HepG2 (cell line): ENCODE measurements around the gene VAV2. TPM values are rescaled to one million over a fixed set of nuclear protein-coding genes. Genes with fewer than 3 reads are reported as not detected.

Experiments used
- AGO1 ChIP-seq: fragments of 200-400 bp; formaldehyde crosslinking; IDR thresholded peaks from 2 replicates; pipeline ENCODE4 v1.6.1; 2017; ENCODE audit warnings: mild to moderate bottlenecking, low read depth, low read length, moderate library complexity; ENCODE audit not compliant: poor library complexity, severe bottlenecking
- DZIP1 ChIP-seq: sonication (generic); formaldehyde crosslinking; IDR thresholded peaks from 2 replicates; pipeline ENCODE4 v1.5.0; 2020; ENCODE audit warnings: mild to moderate bottlenecking, missing genetic modification reagents
- KDM4B ChIP-seq: sonication (generic); formaldehyde crosslinking; IDR thresholded peaks from 2 replicates; pipeline ENCODE4 v1.4.0; 2020; ENCODE audit warnings: missing genetic modification reagents
- KDM5A ChIP-seq: fragments of 200-600 bp; sonication (generic); IDR thresholded peaks from 2 replicates; pipeline ENCODE4 v1.7.0; 2018; ENCODE audit warnings: antibody characterized with exemption, mild to moderate bottlenecking, low read length, borderline replicate concordance
- KMT2A ChIP-seq: sonication (generic); formaldehyde crosslinking; IDR thresholded peaks from 2 replicates; pipeline ENCODE4 v1.4.0; 2020; ENCODE audit warnings: missing genetic modification reagents
- KMT2B ChIP-seq: IDR thresholded peaks from 2 replicates; pipeline ENCODE4 v1.6.1; 2016; ENCODE audit warnings: missing genetic modification reagents, missing compliant biosample characterization
- NFRKB ChIP-seq: fragments of 450-650 bp; IDR thresholded peaks from 2 replicates; pipeline ENCODE4 v1.6.1; 2017
- PHF5A ChIP-seq: IDR thresholded peaks from one replicate; pipeline ENCODE4 v1.6.1; 2018; ENCODE audit warnings: low read depth, missing genetic modification reagents; ENCODE audit not compliant: unreplicated experiment
- SP2 ChIP-seq: sonication (generic); formaldehyde crosslinking; IDR thresholded peaks from 2 replicates; pipeline ENCODE4 v1.5.1; 2020; ENCODE audit warnings: mild to moderate bottlenecking, missing genetic modification reagents
- ZEB1 ChIP-seq: IDR thresholded peaks from 2 replicates; pipeline ENCODE4 v1.6.1; 2012; ENCODE audit warnings: mild to moderate bottlenecking, low read depth, inconsistent platforms; ENCODE audit not compliant: insufficient replicate concordance
- ZFP1 ChIP-seq: IDR thresholded peaks from 2 replicates; pipeline ENCODE4 v1.6.1; 2016
- ZFP82 ChIP-seq: sonication (generic); formaldehyde crosslinking; IDR thresholded peaks from 2 replicates; pipeline ENCODE4 v1.5.1; 2020; ENCODE audit warnings: mild to moderate bottlenecking, missing genetic modification reagents, borderline replicate concordance
- ZFP90 ChIP-seq: sonication (generic); formaldehyde crosslinking; IDR thresholded peaks from 2 replicates; pipeline ENCODE4 v1.8.0; 2022; ENCODE audit warnings: missing genetic modification reagents, mild to moderate bottlenecking, inconsistent platforms, borderline replicate concordance
- ZFX ChIP-seq: sonication (generic); formaldehyde crosslinking; IDR thresholded peaks from 2 replicates; pipeline ENCODE4 v1.4.0; 2020; ENCODE audit warnings: mild to moderate bottlenecking, low read depth, missing genetic modification reagents, moderate library complexity
- ZFY ChIP-seq: sonication (generic); formaldehyde crosslinking; IDR thresholded peaks from 2 replicates; pipeline ENCODE4 v1.4.0; 2020; ENCODE audit warnings: missing genetic modification reagents
- ZNF180 ChIP-seq: sonication (generic); formaldehyde crosslinking; IDR thresholded peaks from 2 replicates; pipeline ENCODE4 v1.4.0; 2020; ENCODE audit warnings: low read depth, missing genetic modification reagents, borderline replicate concordance
- ZNF317 ChIP-seq: sonication (generic); formaldehyde crosslinking; IDR thresholded peaks from 2 replicates; pipeline ENCODE4 v1.5.0; 2020; ENCODE audit warnings: mild to moderate bottlenecking, missing genetic modification reagents
- ZNF501 ChIP-seq: sonication (generic); formaldehyde crosslinking; IDR thresholded peaks from 2 replicates; pipeline ENCODE4 v1.5.1; 2020; ENCODE audit warnings: mild to moderate bottlenecking, moderate library complexity, missing genetic modification reagents
- ZNF510 ChIP-seq: sonication (generic); formaldehyde crosslinking; IDR thresholded peaks from 2 replicates; pipeline ENCODE4 v1.4.0; 2020; ENCODE audit warnings: low read depth, mild to moderate bottlenecking, missing genetic modification reagents
- ZNF552 ChIP-seq: sonication (generic); formaldehyde crosslinking; IDR thresholded peaks from 2 replicates; pipeline ENCODE4 v1.9.0; 2022; ENCODE audit warnings: missing genetic modification reagents, mild to moderate bottlenecking, borderline replicate concordance
- ZNF607 ChIP-seq: sonication (generic); formaldehyde crosslinking; IDR thresholded peaks from 2 replicates; pipeline ENCODE4 v1.5.1; 2020; ENCODE audit warnings: missing genetic modification reagents, mild to moderate bottlenecking, borderline replicate concordance
- ZNF652 ChIP-seq: IDR thresholded peaks from 2 replicates; pipeline ENCODE4 v1.6.1; 2016; ENCODE audit warnings: low read depth, borderline replicate concordance
- ZNF768 ChIP-seq: sonication (generic); formaldehyde crosslinking; IDR thresholded peaks from 2 replicates; pipeline ENCODE4 v1.4.0; 2020; ENCODE audit warnings: missing genetic modification reagents
- ZSCAN20 ChIP-seq: sonication (generic); formaldehyde crosslinking; IDR thresholded peaks from 2 replicates; pipeline ENCODE4 v1.4.0; 2020; ENCODE audit warnings: missing genetic modification reagents, mild to moderate bottlenecking, borderline replicate concordance
- polyA plus RNA-seq, 8 experiments: library from polyadenylated mRNA; depleted of rRNA in 3 of 8; stranded (reverse) in 7 of 8; unstranded in 1 of 8; fragments of >200 nt; fragmentation: Illumina TruSeq in 4 of 8; extraction: Trizol in 4 of 8; gene quantifications; 2 replicates each; pipeline versions ENCODE4 v1.2.1 to v1.2.3, GENCODE V29; 2011 to 2016; ENCODE audit warnings: low read depth in 4 of 8, missing spikeins in 1 of 8, mixed read lengths in 1 of 8; ENCODE audit not compliant: insufficient read depth in 1 of 8
- total RNA-seq, 5 experiments: library from RNA; depleted of rRNA; stranded (reverse); fragments of >200 nt; fragmentation: Illumina TruSeq; extraction: Trizol; gene quantifications; 2 replicates each; pipeline ENCODE4 v1.2.3, GENCODE V29; 2016; ENCODE audit warnings: low read depth in 1 of 5
- TF ChIP-seq, protein P1 (sequence below): sonication (generic); formaldehyde crosslinking; IDR thresholded peaks from 2 replicates; pipeline ENCODE4 v1.4.0; 2020; ENCODE audit warnings: missing genetic modification reagents

VAV2 gene
- total and polyA plus RNA-seq, 2 of the 13 experiments (the other 11 are each of a cell fraction or from before 2014, with no cell fraction given): 22.5 to 22.9 TPM

DNA sequence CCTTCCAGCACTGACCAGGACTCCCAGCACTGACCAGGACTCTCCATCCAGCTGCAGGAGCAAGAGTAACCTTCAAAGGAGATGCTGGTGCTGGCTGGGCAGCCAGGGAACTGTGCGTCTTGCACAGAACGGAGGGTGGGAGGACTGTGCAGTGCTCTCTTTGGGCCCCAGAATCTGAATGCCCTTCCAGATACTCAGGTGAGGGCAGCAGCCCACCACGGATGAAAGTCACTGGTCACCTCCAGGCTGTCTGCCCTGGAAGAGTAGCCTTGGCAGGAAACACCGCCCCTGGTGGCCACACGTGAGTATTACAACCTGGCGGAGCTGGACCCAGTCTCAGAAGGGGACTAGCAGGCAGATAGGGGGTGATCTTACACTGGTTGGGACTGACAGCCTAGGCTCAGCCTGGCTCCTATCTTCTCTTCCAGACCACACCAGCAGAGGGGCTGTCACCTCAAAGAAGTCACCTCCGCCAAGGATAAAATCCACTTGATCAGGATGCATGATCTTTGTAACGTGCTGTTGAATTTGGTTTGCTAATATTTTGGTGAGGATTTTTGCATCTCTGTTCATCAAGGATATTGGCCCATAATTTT, 249.2 kb downstream of the VAV2 start (continued):
- TF ChIP-seq ZFP90 (CRISPR knock-in tag) (no peak), ZNF768 (CRISPR knock-in tag) (peak; percentile 33; the same call in 1 of the 2 replicates), ZNF317 (CRISPR knock-in tag) (no peak), KMT2B (CRISPR knock-in tag) (no peak), ZNF607 (CRISPR knock-in tag) (peak; percentile 37; the same call in 1 of the 2 replicates), ZFX (peak; percentile 54; the same call in 1 of the 2 replicates), AGO1 (no peak), ZNF501 (CRISPR knock-in tag) (no peak), PHF5A (CRISPR knock-in tag) (peak; percentile 65), ZFP1 (0 out of 2 replicates have a peak, but pooled peaks have one; percentile 56), KDM5A (no peak), KDM4B (CRISPR knock-in tag) (peak; percentile 70; the same call in 1 of the 2 replicates), ZFP82 (CRISPR knock-in tag) (no peak), ZNF652 (no peak), ZNF180 (CRISPR knock-in tag) (no peak), ZEB1 (no peak), KMT2A (CRISPR knock-in tag) (0 out of 2 replicates have a peak, but pooled peaks have one; percentile 49), ZNF552 (CRISPR knock-in tag) (no peak), NFRKB (no peak), SP2 (CRISPR knock-in tag) (no peak), ZSCAN20 (CRISPR knock-in tag) (no peak), ZNF510 (CRISPR knock-in tag) (no peak), DZIP1 (no peak), ZFY (no peak)
- TF ChIP-seq, protein P1, sequence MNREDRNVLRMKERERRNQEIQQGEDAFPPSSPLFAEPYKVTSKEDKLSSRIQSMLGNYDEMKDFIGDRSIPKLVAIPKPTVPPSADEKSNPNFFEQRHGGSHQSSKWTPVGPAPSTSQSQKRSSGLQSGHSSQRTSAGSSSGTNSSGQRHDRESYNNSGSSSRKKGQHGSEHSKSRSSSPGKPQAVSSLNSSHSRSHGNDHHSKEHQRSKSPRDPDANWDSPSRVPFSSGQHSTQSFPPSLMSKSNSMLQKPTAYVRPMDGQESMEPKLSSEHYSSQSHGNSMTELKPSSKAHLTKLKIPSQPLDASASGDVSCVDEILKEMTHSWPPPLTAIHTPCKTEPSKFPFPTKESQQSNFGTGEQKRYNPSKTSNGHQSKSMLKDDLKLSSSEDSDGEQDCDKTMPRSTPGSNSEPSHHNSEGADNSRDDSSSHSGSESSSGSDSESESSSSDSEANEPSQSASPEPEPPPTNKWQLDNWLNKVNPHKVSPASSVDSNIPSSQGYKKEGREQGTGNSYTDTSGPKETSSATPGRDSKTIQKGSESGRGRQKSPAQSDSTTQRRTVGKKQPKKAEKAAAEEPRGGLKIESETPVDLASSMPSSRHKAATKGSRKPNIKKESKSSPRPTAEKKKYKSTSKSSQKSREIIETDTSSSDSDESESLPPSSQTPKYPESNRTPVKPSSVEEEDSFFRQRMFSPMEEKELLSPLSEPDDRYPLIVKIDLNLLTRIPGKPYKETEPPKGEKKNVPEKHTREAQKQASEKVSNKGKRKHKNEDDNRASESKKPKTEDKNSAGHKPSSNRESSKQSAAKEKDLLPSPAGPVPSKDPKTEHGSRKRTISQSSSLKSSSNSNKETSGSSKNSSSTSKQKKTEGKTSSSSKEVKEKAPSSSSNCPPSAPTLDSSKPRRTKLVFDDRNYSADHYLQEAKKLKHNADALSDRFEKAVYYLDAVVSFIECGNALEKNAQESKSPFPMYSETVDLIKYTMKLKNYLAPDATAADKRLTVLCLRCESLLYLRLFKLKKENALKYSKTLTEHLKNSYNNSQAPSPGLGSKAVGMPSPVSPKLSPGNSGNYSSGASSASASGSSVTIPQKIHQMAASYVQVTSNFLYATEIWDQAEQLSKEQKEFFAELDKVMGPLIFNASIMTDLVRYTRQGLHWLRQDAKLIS: no peak
